ENCODE data around the gene FNBP1L. TPM values are rescaled to one million over a fixed set of nuclear protein-coding genes. Genes with fewer than 3 reads are reported as not detected.

Gene FNBP1L
- total and polyA plus RNA-seq, 2 donors from 2014 or later: 32.7 to 57.3 TPM

- FAIRE-seq: no peak
- H3K9ac ChIP-seq (ENCODE audit: low read length in 3 of 3): no peak overlapping the region
- H3K9me3 ChIP-seq (ENCODE audit: control insufficient read depth in 2 of 3, insufficient read depth in 1 of 3, low read length in 3 of 3): no peaks in the 10 kb centered on the region
- no peaks in the 10 kb centered on the region for H3K4me1 ChIP-seq (ENCODE audit: control insufficient read depth in 2 of 3, insufficient read depth in 2 of 3, low read depth in 1 of 3, low read length in 3 of 3)
- peaks cover 0 to 2% (median 0%) of the 10 kb centered on the region in 3 donors for H3K36me3 ChIP-seq (ENCODE audit: control insufficient read depth in 2 of 3, insufficient read depth in 3 of 3, low read length in 3 of 3)
- H3K4me3 ChIP-seq (ENCODE audit: low read length in 3 of 3): no peak overlapping the region
- TF ChIP-seq CTCF (IDR thresholded peaks at IDR 0.05; ENCODE audit: borderline replicate concordance, extremely low read depth, insufficient read depth): no peak
- no peak overlapping the region for H3K27ac ChIP-seq (ENCODE audit: low read depth in 2 of 2, low read length in 2 of 2)
- intact Hi-C loops (cut with DNase I): no loop called here
- DNase-seq: no peak
- H3K27me3 ChIP-seq (ENCODE audit: control insufficient read depth, insufficient read depth, low read length): no peaks in the 10 kb centered on the region
These were observed 6.0 kb downstream of the FNBP1L start for GRCh38 chr1:93453911-93454310.

GRCh38 chr1:93459126-93459525 lies 11.2 kb downstream of the FNBP1L start:
- no peak for TF ChIP-seq CTCF (IDR thresholded peaks at IDR 0.05; ENCODE audit: borderline replicate concordance, extremely low read depth, insufficient read depth)
- intact Hi-C loops (cut with DNase I): no loop called here
- no peak overlapping the region for H3K4me3 ChIP-seq (ENCODE audit: low read length in 3 of 3)
- H3K9ac ChIP-seq (ENCODE audit: low read length in 3 of 3): no peak overlapping the region
- H3K9me3 ChIP-seq (ENCODE audit: control insufficient read depth in 2 of 3, insufficient read depth in 1 of 3, low read length in 3 of 3): no peaks in the 10 kb centered on the region
- H3K36me3 ChIP-seq (ENCODE audit: control insufficient read depth in 2 of 3, insufficient read depth in 3 of 3, low read length in 3 of 3): peaks cover 0 to under 1% (median 0%) of the 10 kb centered on the region in 3 donors
- no peak overlapping the region for H3K27ac ChIP-seq (ENCODE audit: low read depth in 2 of 2, low read length in 2 of 2)
- no peaks in the 10 kb centered on the region for H3K4me1 ChIP-seq (ENCODE audit: control insufficient read depth in 2 of 3, insufficient read depth in 2 of 3, low read depth in 1 of 3, low read length in 3 of 3)
- no peak for FAIRE-seq
- H3K27me3 ChIP-seq (ENCODE audit: control insufficient read depth, insufficient read depth, low read length): no peaks in the 10 kb centered on the region
- DNase-seq: no peak

GRCh38 chr1:93461236-93461635 lies 13.3 kb downstream of the FNBP1L start:
- H3K27ac ChIP-seq (ENCODE audit: low read depth in 2 of 2, low read length in 2 of 2): no peak overlapping the region

More at GRCh38 chr1:93461236-93461635, 13.3 kb downstream of the FNBP1L start:
- H3K9me3 ChIP-seq (ENCODE audit: control insufficient read depth in 2 of 3, insufficient read depth in 1 of 3, low read length in 3 of 3): no peaks in the 10 kb centered on the region
- no peak overlapping the region for H3K4me3 ChIP-seq (ENCODE audit: low read length in 3 of 3)
- H3K9ac ChIP-seq (ENCODE audit: low read length in 3 of 3): no peak overlapping the region
- no peaks in the 10 kb centered on the region for H3K27me3 ChIP-seq (ENCODE audit: control insufficient read depth, insufficient read depth, low read length)
- no peak for TF ChIP-seq CTCF (IDR thresholded peaks at IDR 0.05; ENCODE audit: borderline replicate concordance, extremely low read depth, insufficient read depth)
- no peaks in the 10 kb centered on the region for H3K4me1 ChIP-seq (ENCODE audit: control insufficient read depth in 2 of 3, insufficient read depth in 2 of 3, low read depth in 1 of 3, low read length in 3 of 3)
- FAIRE-seq (no peak), DNase-seq (no peak)
- intact Hi-C loops (cut with DNase I): no loop called here
- no peaks in the 10 kb centered on the region for H3K36me3 ChIP-seq (ENCODE audit: control insufficient read depth in 2 of 3, insufficient read depth in 3 of 3, low read length in 3 of 3)

All from kidney (tissue), 14 donors.